ENCODE data around the gene STXBP2.
A peak's percentile ranks its signal among the peaks of the same experiment; 100 is the strongest.

STXBP2 gene

GRCh38 chr19:7657131-7657751 lies 20.3 kb downstream of the STXBP2 start:
- DNase-seq: peak; percentile 72

GRCh38 chr19:7658219-7658686 lies 21.3 kb downstream of the STXBP2 start:
- DNase-seq: peak; percentile 42

- DNase-seq: no peak
These were observed 25.0 kb downstream of the STXBP2 start for GRCh38 chr19:7661744-7662538.

GRCh38 chr19:7662657-7663056 lies 25.7 kb downstream of the STXBP2 start:
- DNase-seq: no peak

- no peak for DNase-seq
These were observed 26.8 kb downstream of the STXBP2 start for GRCh38 chr19:7663706-7664105.

GRCh38 chr19:7665076-7665475 lies 28.2 kb downstream of the STXBP2 start:
- no peak for DNase-seq

GRCh38 chr19:7668842-7669241 lies 31.9 kb downstream of the STXBP2 start, which contains the start of gene RETN:
Gene RETN, plus strand, starts transcription at chr19:7669049. Its CDS starts 278 bp downstream, at chr19:7669327.
- no peak for DNase-seq

GRCh38 chr19:7669641-7670040 lies 32.7 kb downstream of the STXBP2 start:
- DNase-seq: no peak

- peak; percentile 58 for DNase-seq
These were observed 33.4 kb downstream of the STXBP2 start for GRCh38 chr19:7670150-7670783.

- DNase-seq: no peak
These were observed 33.9 kb downstream of the STXBP2 start for GRCh38 chr19:7670790-7671189.

GRCh38 chr19:7672522-7672921 lies 35.6 kb downstream of the STXBP2 start:
- no peak for DNase-seq

- DNase-seq: peak; percentile 92
These were observed 37.4 kb downstream of the STXBP2 start for GRCh38 chr19:7674010-7675005.

GRCh38 chr19:7676376-7676775 lies 39.5 kb downstream of the STXBP2 start:
- DNase-seq: peak; percentile 73

- DNase-seq: peak; percentile 59
These were observed 39.9 kb downstream of the STXBP2 start, which contains the start of gene MCEMP1 for GRCh38 chr19:7676854-7677253. Gene MCEMP1, plus strand, starts transcription at chr19:7677090. Its CDS starts 31 bp downstream, at chr19:7677121.

- no peak for DNase-seq
These were observed 40.9 kb downstream of the STXBP2 start for GRCh38 chr19:7677669-7678311.

- peak; percentile 85 for DNase-seq
These were observed 42.3 kb downstream of the STXBP2 start for GRCh38 chr19:7678971-7679751.

- DNase-seq: no peak
These were observed 43.1 kb downstream of the STXBP2 start for GRCh38 chr19:7679771-7680605.

- DNase-seq: peak; percentile 93
These were observed 43.9 kb downstream of the STXBP2 start, which contains the start of gene TRAPPC5 for GRCh38 chr19:7680606-7681339. Gene TRAPPC5, plus strand, starts transcription at chr19:7680833. Its CDS starts 1,421 bp downstream, at chr19:7682254.

All from hematopoietic multipotent progenitor cell treated with erythropoietin and hydrocortisone succinate and interleukin-3 and kit ligand, for 4 days (in vitro differentiated cells).